Measurements from ENCODE around the gene NXPH1.

GRCh38 chr7:8514781-8515519, 81.5 kb downstream of the NXPH1 start:
- TF ChIP-seq XRCC5 (IDR thresholded peaks at IDR 0.05; ENCODE audit: low read depth, low read length) (no peak), POLR2AphosphoS5 (IDR thresholded peaks at IDR 0.05; ENCODE audit: control insufficient read depth, insufficient read depth, low read depth, low read length) (no peak), TOE1 (IDR thresholded peaks at IDR 0.05; ENCODE audit: borderline replicate concordance) (no peak), TOE1 (CRISPR knock-in tag; IDR thresholded peaks at IDR 0.05; ENCODE audit: borderline replicate concordance, low read depth) (no peak), TAF1 (IDR thresholded peaks at IDR 0.05; ENCODE audit: control insufficient read depth, extremely low read depth, insufficient read depth, low read length, severe bottlenecking) (no peak), ZNF280A (IDR thresholded peaks at IDR 0.05; ENCODE audit: low read depth, partially characterized antibody) (no peak), ARNT (IDR thresholded peaks at IDR 0.05) (no peak), POLR2A (conservative IDR thresholded peaks at IDR 0.05) (no peak), CTCF (IDR thresholded peaks at IDR 0.05 in 2 of 3, conservative IDR thresholded peaks at IDR 0.05 in 1 of 3; ENCODE audit: insufficient read depth in 2 of 3, low read depth in 1 of 3, low read length in 3 of 3) (no peak), ZNF512 (tag; IDR thresholded peaks at IDR 0.05) (no peak), HNRNPL (IDR thresholded peaks at IDR 0.05; ENCODE audit: low read depth, low read length) (no peak), HMG20B (CRISPR knock-in tag; IDR thresholded peaks at IDR 0.05) (no peak), TEAD4 (IDR thresholded peaks at IDR 0.05; ENCODE audit: low read length) (no peak), TEAD4 (CRISPR knock-in tag; IDR thresholded peaks at IDR 0.05; ENCODE audit: borderline replicate concordance) (no peak)
